ENCODE data around the gene VPS18.

GRCh38 chr15:40909662-40910630 is 15.7 kb downstream of the VPS18 start:
- TF ChIP-seq, protein P1, sequence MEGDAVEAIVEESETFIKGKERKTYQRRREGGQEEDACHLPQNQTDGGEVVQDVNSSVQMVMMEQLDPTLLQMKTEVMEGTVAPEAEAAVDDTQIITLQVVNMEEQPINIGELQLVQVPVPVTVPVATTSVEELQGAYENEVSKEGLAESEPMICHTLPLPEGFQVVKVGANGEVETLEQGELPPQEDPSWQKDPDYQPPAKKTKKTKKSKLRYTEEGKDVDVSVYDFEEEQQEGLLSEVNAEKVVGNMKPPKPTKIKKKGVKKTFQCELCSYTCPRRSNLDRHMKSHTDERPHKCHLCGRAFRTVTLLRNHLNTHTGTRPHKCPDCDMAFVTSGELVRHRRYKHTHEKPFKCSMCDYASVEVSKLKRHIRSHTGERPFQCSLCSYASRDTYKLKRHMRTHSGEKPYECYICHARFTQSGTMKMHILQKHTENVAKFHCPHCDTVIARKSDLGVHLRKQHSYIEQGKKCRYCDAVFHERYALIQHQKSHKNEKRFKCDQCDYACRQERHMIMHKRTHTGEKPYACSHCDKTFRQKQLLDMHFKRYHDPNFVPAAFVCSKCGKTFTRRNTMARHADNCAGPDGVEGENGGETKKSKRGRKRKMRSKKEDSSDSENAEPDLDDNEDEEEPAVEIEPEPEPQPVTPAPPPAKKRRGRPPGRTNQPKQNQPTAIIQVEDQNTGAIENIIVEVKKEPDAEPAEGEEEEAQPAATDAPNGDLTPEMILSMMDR (IDR thresholded peaks at IDR 0.05; ENCODE audit: low read depth, low read length, poor library complexity, severe bottlenecking) = no peak
- TF ChIP-seq EZH2phosphoT487 (IDR thresholded peaks at IDR 0.05; ENCODE audit: borderline replicate concordance, low read length) = no peak

Measured in DOHH2 (cell line).